AG09319 (cell line): ENCODE data around the gene MYOZ3.

Experiments
- DNase-seq: peaks from one replicate; pipeline ENCODE4 v3.0.0-alpha.2; 2010; ENCODE audit warnings: low read depth; ENCODE audit errors: extremely low read depth
- TF ChIP-seq, protein P1 (sequence below): IDR thresholded peaks from 2 replicates; pipeline ENCODE4 v1.5.1; 2011; ENCODE audit warnings: low read depth, mild to moderate bottlenecking, inconsistent platforms, low read length, moderate library complexity

Gene MYOZ3

DNA sequence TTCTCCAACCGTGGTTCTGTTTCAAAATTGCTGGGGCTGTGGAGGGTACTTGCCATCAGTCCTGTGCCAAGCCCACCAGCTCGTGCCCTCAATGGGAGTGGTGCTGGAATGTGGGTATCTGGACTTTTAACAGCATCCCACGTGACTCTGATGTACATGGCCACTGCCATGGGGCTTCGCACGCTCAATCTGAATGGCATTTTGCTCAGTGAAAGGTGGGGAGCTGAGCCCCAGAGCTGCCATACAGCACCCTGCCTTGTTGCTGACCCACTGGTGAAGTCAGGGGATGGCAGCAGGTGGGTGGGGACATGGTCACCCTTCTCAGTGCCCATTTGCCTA, 37.2 kb upstream of the MYOZ3 start:
- TF ChIP-seq, protein P1, sequence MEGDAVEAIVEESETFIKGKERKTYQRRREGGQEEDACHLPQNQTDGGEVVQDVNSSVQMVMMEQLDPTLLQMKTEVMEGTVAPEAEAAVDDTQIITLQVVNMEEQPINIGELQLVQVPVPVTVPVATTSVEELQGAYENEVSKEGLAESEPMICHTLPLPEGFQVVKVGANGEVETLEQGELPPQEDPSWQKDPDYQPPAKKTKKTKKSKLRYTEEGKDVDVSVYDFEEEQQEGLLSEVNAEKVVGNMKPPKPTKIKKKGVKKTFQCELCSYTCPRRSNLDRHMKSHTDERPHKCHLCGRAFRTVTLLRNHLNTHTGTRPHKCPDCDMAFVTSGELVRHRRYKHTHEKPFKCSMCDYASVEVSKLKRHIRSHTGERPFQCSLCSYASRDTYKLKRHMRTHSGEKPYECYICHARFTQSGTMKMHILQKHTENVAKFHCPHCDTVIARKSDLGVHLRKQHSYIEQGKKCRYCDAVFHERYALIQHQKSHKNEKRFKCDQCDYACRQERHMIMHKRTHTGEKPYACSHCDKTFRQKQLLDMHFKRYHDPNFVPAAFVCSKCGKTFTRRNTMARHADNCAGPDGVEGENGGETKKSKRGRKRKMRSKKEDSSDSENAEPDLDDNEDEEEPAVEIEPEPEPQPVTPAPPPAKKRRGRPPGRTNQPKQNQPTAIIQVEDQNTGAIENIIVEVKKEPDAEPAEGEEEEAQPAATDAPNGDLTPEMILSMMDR = no peak
- no peak for DNase-seq

GRCh38 chr5:150624334-150625163, 36.5 kb upstream of the MYOZ3 start:
- TF ChIP-seq, protein P1 = no peak
- DNase-seq = no peak

GRCh38 chr5:150625164-150625535, 35.9 kb upstream of the MYOZ3 start:
- no peak for DNase-seq
- TF ChIP-seq, protein P1 = no peak

DNA sequence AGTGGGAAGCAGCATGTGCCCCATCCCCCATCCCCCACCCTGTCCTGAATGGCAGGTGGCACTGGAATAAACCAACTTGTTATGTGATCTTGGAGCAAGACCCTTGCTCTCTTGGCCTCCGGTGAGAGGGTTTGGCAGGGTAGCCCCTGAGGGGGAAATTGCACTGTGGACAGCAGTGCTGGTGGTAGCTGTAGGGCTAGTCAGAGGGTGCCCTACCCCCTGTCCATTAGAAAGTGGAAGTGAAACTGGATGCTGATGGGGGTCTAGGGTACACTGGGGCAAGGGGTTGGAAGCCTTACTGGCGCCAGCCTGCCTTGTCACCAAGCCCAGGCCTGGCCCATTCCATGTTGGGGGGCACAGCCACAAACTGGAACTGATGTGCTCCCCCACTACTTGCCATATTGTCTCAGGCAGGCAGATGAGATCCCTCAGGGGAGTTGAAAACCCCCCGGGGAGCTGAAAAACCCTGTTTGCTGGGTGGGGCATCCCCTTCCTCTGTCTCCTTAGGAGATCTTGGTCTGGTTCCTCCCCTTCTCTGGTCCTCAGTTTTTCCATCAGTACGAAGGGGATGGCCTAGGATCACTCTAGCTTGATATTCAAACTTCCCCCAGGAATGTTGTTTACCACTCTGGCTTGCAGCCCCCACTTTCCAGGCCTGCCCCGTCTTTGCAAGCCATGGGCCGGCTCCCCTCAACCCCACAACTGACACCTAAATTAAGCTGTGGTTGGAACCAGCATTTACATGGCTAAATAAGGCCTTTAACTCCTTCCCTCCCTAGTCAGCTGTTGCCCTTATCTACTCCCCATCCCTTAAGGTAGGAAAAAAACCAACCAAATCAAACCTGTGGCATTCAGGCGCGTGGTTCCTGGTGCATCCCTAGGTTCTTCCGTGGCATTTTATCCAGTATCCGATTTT, 35.0 kb upstream of the MYOZ3 start:
- no peak for DNase-seq
- TF ChIP-seq, protein P1 = no peak

DNA sequence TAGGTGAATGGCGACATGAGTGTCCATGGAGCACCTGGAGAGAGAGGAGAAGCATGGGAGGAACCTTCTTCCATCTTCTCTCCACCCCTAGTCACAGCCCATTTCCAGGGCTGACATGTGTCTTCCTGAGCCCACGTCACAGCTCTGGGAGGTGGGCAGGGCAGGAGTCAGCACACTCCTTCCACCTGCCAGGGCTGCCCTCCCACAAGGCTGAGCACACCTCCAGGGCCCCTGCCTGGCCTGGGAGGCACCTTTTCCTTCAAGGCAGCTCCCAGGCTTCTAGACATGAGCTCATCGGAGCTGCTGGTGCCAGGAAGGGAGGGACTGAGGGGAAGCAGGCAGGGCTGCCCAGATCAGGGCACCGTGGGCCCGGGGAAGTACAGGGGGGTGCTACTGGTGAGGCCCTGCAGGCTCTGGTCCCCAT, 34.2 kb upstream of the MYOZ3 start:
- TF ChIP-seq, protein P1 = no peak
- DNase-seq = no peak

DNA sequence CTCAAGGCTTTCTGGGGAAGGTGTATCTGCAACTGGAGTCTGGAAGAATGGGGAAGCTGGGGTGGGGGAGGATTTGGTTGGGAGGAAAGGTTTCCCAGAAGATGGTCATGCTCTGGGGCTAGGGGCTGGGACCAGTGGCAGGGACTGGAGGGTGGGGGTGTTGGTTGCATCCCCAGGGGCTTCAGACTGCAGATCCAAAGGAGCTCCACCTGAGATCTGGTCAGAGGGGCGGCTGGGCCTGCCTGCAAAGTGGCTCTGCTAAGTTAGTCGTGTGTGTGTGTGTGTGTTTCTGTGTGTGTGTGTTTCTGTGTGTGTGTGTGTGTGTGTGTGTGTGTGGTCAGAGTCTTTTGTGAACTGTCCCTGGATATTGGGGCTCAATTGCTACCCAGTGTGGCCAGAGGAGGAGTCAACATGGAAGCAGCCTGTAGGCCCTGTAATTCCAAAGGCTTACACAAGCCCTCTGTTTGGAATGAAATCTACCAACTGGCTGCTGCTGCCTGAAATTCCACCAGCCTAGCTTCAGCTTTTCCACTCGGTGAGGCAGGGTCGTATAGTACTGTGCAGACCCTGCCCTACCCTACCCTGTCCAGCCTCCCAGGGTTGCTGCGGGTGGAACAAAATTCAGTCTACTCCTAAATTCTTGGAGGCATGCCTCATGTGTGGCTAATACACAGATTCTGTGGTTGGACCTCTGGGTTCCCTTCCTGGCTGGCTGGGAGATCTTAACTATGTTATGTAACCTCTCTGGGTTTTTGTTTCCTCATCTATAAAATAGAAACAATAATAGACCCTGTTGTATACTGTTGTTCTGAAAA, 33.1 kb upstream of the MYOZ3 start:
- no peak for DNase-seq
- TF ChIP-seq, protein P1 = no peak
